NCI-H2107 (cell line): ENCODE data around the gene ALDH1A1.

Experiments used
- DNase-seq: peaks from one replicate; lab custom pipeline; 2025; lab: John Stamatoyannopoulos, UW

The ALDH1A1 gene

GRCh38 chr9:72952914-72953313 is at the start of gene ALDH1A1:
TSS of gene ALDH1A1 (minus strand) at chr9:72953053. CDS start at chr9:72953000, 53 bp downstream.
- DNase-seq: no peak

GRCh38 chr9:73001860-73002259 is 49.0 kb upstream of the ALDH1A1 start:
- no peak for DNase-seq

DNA sequence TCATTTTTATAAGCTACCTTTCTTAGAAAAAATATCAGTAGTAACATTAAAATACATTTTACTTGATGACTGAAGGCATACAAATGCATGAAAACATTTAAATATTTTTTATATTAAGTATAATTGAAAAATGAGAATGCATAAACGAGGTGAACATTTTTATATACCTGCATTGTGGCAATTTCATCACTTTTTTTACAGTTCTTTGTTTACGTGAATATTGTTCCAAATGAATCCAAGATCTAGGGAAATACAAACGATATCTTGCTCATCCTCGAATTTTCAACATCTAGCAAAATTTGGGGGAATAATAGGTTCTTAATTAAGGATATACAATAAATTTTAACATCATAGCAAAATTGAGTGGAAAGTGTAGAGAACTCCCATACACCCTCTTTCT is 45.5 kb upstream of the ALDH1A1 start:
- DNase-seq: no peak

GRCh38 chr9:72997387-72997995 is 44.6 kb upstream of the ALDH1A1 start:
- no peak for DNase-seq

DNA sequence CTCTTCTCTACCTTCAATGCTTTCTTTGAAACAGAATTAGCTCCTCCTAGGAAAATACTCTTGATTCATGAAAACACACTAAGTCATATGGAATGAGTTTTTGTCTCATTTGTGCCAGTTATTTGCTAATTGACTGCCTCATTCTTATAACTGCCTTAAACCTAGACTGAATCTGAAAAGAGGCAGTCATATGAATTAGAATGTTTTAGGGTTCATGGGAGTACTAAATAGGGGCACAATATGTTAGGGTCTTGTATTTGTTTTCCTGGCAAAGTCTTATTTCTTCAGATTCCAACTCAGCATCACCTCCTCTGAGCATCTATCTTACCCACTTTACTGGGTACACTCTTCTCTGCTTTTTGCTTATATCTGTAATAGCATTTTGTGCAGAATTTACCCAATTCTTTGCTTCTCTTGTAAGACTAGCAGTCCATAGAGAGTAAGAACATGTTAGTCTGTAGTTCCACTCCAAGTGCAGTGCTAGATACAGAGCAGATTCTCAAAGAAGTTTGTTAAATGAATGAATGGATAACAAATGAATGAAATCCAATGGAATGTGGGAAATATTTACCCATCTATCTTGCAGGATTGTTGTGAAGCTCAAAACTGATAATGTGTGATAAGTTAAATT is 43.9 kb upstream of the ALDH1A1 start:
- DNase-seq: no peak

- DNase-seq: no peak
These were observed 43.3 kb upstream of the ALDH1A1 start for GRCh38 chr9:72996114-72996513.

DNA sequence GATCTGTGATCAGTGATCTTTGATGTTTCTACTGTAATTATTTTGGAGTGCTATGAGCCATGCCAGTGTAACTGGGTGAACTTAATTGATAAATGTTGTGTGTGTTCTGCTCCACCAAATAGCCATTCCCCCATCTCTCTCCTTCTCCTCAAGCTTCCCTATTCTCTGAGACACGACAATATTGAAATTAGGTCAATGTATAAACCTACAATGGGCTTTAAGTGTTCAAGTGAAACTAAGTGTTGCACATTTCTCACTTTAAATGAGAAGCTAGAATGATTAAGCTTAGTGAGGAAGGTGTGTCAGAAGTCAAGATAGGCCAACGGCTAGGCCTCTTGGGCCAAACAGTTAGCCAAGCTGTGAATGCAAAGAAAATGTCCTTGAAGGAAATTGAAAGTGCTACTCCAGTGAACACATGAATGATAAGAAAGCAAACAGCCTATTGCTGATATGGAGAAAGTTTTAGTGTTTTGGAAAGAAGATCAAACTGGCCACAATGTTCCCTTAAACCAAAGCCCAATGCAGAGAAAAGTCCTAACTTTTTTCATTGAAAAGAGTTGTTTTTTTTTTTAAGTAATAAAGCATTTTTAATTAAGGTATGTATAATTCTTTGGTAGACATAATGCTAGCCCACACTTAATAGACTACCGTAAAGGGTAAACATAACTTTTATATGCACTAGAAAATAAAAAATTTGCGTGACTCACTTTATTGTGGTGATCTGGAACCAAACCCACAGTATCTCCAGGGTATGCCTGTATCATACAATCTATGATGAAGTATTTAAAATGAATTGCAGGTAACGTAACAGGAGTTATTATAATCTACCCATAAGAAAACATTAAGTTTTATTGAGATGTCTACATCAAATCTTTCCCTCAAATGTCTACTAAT is 42.5 kb upstream of the ALDH1A1 start:
- no peak for DNase-seq

DNA sequence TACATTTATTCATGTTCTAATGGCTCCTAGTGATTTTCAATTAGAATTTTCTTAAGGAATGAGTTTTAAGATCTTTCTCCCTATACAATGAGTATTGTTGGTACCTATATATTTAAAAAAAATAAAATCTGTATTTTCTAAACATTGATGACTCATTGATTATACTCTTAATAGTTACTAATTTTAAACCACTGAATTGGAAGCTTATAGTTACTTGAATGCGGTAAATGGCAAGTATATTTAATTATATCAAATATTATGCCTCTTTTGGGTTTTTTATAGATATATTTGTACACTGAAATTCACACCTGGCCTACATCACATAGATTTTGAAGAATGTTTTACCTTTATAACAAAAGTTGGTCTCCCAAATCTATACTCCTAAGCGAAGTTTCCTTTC is 38.9 kb upstream of the ALDH1A1 start:
- no peak for DNase-seq

DNA sequence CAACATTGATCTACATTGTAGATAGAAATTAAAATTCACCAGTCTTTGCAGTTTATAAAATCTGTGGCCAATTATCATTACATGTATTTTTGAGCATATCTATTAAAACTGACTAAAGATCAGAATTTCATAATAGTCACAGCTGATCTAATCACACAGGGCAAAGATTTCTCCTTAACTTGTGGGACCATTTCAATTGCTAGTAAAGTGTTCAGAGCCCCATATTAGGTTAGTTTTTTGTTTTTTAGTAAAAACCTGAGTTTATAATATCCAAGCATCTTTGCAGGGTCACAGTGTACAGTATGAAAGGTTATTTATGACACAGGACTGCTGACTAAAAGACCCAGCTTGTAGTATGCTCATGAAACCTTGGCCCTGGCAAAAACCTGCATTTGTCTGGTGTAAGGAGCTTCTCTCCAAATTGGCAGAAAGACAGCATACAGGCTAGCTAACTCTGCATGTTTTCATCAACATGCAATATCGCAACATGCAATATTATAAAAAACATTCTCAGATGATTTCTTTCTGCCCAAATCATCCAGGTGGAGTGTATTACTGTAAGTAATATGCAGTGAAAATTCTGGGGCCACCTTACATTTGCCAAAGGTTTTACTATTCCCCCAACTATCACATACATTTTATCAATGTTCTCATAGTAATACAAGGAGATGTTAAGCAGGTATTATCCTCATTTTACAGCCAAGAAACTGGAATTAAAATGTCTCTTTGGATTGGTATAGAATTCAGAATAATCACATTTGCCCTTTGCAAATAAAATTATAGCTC is 37.7 kb upstream of the ALDH1A1 start:
- DNase-seq: no peak

- no peak for DNase-seq
These were observed 33.8 kb upstream of the ALDH1A1 start for GRCh38 chr9:72986522-72987116.

GRCh38 chr9:72985746-72986145 is 32.9 kb upstream of the ALDH1A1 start:
- DNase-seq: no peak

DNA sequence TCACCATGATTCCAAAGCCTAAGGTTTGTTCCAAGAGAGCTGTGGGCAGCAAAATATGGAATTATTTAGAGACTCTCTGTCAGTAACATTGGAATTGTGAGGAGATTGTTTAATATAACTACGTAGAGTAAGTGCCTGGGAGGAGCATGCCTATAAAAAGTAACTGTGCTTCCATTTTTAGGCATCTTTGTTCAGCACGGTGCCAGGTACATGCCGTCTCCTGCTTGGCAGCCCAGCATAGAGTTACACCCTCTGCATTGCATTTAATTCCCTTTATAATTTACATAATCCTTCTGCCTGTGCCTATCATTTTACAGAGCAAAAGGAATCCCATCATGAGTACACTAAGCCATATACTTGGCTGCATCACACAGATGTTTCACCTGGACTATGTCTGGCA is 32.1 kb upstream of the ALDH1A1 start:
- no peak for DNase-seq

- no peak for DNase-seq
These were observed 31.5 kb upstream of the ALDH1A1 start for GRCh38 chr9:72984226-72984947.

DNA sequence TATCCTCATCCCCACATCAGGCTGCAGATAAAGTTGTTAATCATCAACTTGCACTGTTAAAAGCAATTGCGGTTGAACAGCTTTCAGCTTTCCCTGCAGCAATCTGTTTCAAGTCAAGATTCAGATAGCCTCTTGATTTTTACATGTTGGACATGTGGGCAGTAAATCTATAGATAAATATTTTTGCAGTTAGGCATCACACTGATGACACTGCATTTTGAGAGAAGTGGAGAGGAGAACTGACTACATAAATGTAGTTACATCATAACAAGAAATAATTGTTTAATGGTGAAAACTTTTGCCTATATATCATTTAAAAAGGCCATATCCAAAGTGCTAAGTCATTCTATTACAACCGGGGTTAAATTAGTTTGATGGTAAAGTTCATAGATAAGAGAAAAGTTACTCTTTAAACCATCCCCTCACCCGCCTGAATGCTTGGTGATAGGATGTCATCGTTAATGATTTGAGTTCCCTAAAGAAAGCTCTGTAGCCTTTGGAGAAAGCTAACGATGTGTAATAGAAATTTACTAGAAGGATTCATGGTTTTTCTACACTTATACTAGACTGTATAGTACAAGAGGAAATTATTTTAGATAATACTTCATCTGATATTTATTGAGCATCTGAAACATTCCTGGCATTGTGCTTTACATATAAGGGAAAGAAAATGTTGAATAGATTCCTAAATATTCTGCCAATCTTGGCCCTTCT is 30.8 kb upstream of the ALDH1A1 start:
- no peak for DNase-seq

GRCh38 chr9:72983056-72983455 is 30.2 kb upstream of the ALDH1A1 start:
- no peak for DNase-seq

GRCh38 chr9:72982146-72982799 is 29.4 kb upstream of the ALDH1A1 start:
- no peak for DNase-seq

- DNase-seq: no peak
These were observed 28.6 kb upstream of the ALDH1A1 start for GRCh38 chr9:72981433-72981832.

GRCh38 chr9:72980600-72981265 is 27.9 kb upstream of the ALDH1A1 start:
- no peak for DNase-seq

GRCh38 chr9:72980183-72980582 is 27.3 kb upstream of the ALDH1A1 start:
- DNase-seq: no peak
